IPS-NIHi7 (cell line): ENCODE measurements around the gene CHKA.
A peak's percentile ranks its signal among the peaks of the same experiment; 100 is the strongest.

ENCODE experiments used
- DNase-seq: peaks from one replicate; pipeline ENCODE4 v3.0.0; 2012; ENCODE audit warnings: mixed read lengths; ENCODE audit errors: extremely low spot score

Gene CHKA

GRCh38 chr11:68074584-68075352, 46.4 kb downstream of the CHKA start:
- DNase-seq = no peak

DNA sequence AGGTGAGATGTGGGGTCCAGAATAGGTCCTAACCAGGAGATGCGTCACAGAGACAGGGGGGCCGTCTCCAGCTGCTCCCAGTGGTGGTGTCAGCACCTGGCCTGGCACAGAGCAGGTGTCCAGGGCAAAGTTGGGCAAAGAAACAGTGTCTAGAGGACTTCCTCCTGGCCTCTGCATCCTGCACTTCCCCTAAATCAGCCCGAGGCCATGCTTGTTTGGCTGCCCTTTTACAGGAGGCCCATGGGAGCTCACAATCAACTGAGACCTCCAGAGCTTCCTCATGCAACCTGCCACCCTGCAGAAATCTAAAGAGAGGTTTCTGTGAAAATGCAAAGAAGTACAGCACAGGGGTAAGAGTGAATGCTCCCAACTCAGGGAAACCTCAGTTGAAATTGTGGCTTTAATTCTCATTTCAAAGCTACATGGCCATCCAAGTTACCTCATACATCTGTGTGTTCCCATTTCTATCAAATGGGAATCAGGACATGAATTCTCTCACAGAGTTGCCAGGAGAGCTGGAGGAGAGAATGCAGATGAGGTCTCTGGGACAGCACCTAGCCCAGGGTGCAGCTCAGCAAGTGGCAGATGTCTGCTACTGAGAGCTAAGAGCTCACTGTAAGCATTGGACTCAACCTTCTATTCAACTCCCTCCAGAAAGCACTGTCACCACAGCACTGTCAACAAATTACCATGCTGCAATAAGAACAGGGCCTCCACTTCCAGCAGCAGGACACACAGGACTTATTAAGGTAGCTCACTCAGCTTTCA, 49.7 kb downstream of the CHKA start:
- no peak for DNase-seq

GRCh38 chr11:68067991-68068390, 53.2 kb downstream of the CHKA start:
- no peak for DNase-seq

- DNase-seq = no peak
Observed at GRCh38 chr11:68066742-68067141, 54.4 kb downstream of the CHKA start.

- no peak for DNase-seq
Observed at GRCh38 chr11:68065841-68066240, 55.3 kb downstream of the CHKA start.

- no peak for DNase-seq
Observed at GRCh38 chr11:68064926-68065325, 56.3 kb downstream of the CHKA start.

GRCh38 chr11:68061508-68061907, 59.7 kb downstream of the CHKA start:
- DNase-seq = no peak

- DNase-seq = no peak
Observed at GRCh38 chr11:68057807-68058206, 63.4 kb downstream of the CHKA start.

- DNase-seq = no peak
Observed at GRCh38 chr11:68056317-68057285, 64.6 kb downstream of the CHKA start.

GRCh38 chr11:68053981-68054812, 67.0 kb downstream of the CHKA start:
- DNase-seq = no peak

GRCh38 chr11:68053117-68053516, 68.1 kb downstream of the CHKA start:
- DNase-seq = no peak

GRCh38 chr11:68052137-68052873, 68.9 kb downstream of the CHKA start:
- no peak for DNase-seq

GRCh38 chr11:68051191-68052136, 69.7 kb downstream of the CHKA start:
- DNase-seq = peak; percentile 54

DNA sequence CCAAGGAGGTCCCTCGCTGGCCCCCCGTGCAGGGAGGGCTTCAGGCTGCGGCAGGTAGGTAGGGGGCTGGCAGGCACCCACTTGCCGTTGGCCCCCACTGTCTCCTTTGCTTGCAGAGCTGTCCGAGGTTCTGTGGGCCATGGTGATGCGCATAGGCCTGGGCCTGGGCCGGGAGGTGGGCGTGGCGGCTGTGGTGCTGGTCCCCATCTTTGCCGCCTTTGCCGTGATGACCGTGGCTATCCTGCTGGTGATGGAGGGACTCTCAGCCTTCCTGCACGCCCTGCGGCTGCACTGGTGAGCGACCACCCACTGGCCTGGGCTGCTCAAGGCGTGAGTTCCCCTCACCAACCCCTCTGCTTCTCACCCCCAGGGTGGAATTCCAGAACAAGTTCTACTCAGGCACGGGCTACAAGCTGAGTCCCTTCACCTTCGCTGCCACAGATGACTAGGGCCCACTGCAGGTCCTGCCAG, 70.8 kb downstream of the CHKA start:
- peak; percentile 13 for DNase-seq

- DNase-seq = no peak
Observed at GRCh38 chr11:68049509-68050370, 71.4 kb downstream of the CHKA start.

GRCh38 chr11:68048681-68049508, 72.3 kb downstream of the CHKA start:
- DNase-seq = no peak
